HepG2 (cell line): Measurements from ENCODE around the gene ZBTB45. TPM values are rescaled to one million over a fixed set of nuclear protein-coding genes. Genes with fewer than 3 reads are reported as not detected.

Source experiments
- ATF1 ChIP-seq: IDR thresholded peaks from 2 replicates; pipeline ENCODE4 v1.6.1; 2016; ENCODE audit warnings: mild to moderate bottlenecking, control low read depth
- CREB1 ChIP-seq, 2 experiments: fragments of 450-650 bp in 1 of 2; IDR thresholded peaks; 2 replicates each; pipeline ENCODE4 v1.6.1; 2016 to 2017; ENCODE audit warnings: control low read depth in 1 of 2, mild to moderate bottlenecking in 1 of 2, missing compliant biosample characterization in 1 of 2, missing genetic modification characterization in 1 of 2
- CREM ChIP-seq, 2 experiments: sonication (generic) in 1 of 2; formaldehyde crosslinking in 1 of 2; IDR thresholded peaks; 2 replicates each; pipeline versions ENCODE4 v1.4.0 to v1.6.1; 2016 to 2020; ENCODE audit warnings: antibody characterized with exemption in 1 of 2, mild to moderate bottlenecking in 1 of 2, missing genetic modification reagents in 1 of 2
- FOXO1 ChIP-seq: sonication (generic); formaldehyde crosslinking; IDR thresholded peaks from 2 replicates; pipeline ENCODE4 v1.4.0; 2020; ENCODE audit warnings: missing genetic modification reagents
- MEF2D ChIP-seq: sonication (generic); formaldehyde crosslinking; IDR thresholded peaks from 2 replicates; pipeline ENCODE4 v1.5.1; 2020; ENCODE audit warnings: mild to moderate bottlenecking, missing genetic modification reagents
- MIXL1 ChIP-seq: IDR thresholded peaks from 2 replicates; pipeline ENCODE4 v1.6.1; 2016
- MTA1 ChIP-seq: sonication (generic); formaldehyde crosslinking; IDR thresholded peaks from 2 replicates; pipeline ENCODE4 v1.4.0; 2020; ENCODE audit warnings: missing genetic modification reagents, mild to moderate bottlenecking, borderline replicate concordance
- SETDB1 ChIP-seq: sonication (generic); formaldehyde crosslinking; IDR thresholded peaks from 2 replicates; pipeline ENCODE4 v1.5.1; 2020; ENCODE audit warnings: missing genetic modification reagents, mild to moderate bottlenecking, borderline replicate concordance
- THYN1 ChIP-seq: sonication (generic); formaldehyde crosslinking; IDR thresholded peaks from 2 replicates; pipeline ENCODE4 v1.8.1; 2023; ENCODE audit warnings: low read depth, mild to moderate bottlenecking, moderate library complexity, missing genetic modification reagents, borderline replicate concordance
- ZNF12 ChIP-seq: sonication (generic); formaldehyde crosslinking; IDR thresholded peaks from 2 replicates; pipeline ENCODE4 v1.5.0; 2020; ENCODE audit warnings: missing genetic modification reagents
- ZNF329 ChIP-seq: sonication (generic); formaldehyde crosslinking; IDR thresholded peaks from 2 replicates; pipeline ENCODE4 v1.9.0; 2021; ENCODE audit warnings: low read depth, mild to moderate bottlenecking, missing genetic modification reagents
- ZNF331 ChIP-seq: sonication (generic); formaldehyde crosslinking; IDR thresholded peaks from 2 replicates; pipeline ENCODE4 v1.4.0; 2020; ENCODE audit warnings: missing genetic modification reagents
- ZNF546 ChIP-seq: sonication (generic); formaldehyde crosslinking; conservative IDR thresholded peaks from 2 replicates; pipeline ENCODE4 v1.8.1; 2023; ENCODE audit warnings: mild to moderate bottlenecking, missing genetic modification reagents
- ZNF557 ChIP-seq: sonication (generic); formaldehyde crosslinking; IDR thresholded peaks from 2 replicates; pipeline ENCODE4 v1.4.0; 2020; ENCODE audit warnings: missing genetic modification reagents
- ZNF615 ChIP-seq: sonication (generic); formaldehyde crosslinking; IDR thresholded peaks from 2 replicates; pipeline ENCODE4 v1.5.0; 2020; ENCODE audit warnings: mild to moderate bottlenecking, missing genetic modification reagents, borderline replicate concordance
- ZNF75D ChIP-seq: sonication (generic); formaldehyde crosslinking; IDR thresholded peaks from 2 replicates; pipeline ENCODE4 v1.8.1; 2023; ENCODE audit warnings: missing genetic modification reagents, mild to moderate bottlenecking, borderline replicate concordance
- polyA plus RNA-seq, 8 experiments: library from polyadenylated mRNA; depleted of rRNA in 3 of 8; stranded (reverse) in 7 of 8; unstranded in 1 of 8; fragments of >200 nt; fragmentation: Illumina TruSeq in 4 of 8; extraction: Trizol in 4 of 8; gene quantifications; 2 replicates each; pipeline versions ENCODE4 v1.2.1 to v1.2.3, GENCODE V29; 2011 to 2016; ENCODE audit warnings: low read depth in 4 of 8, missing spikeins in 1 of 8, mixed read lengths in 1 of 8; ENCODE audit not compliant: insufficient read depth in 1 of 8
- total RNA-seq, 5 experiments: library from RNA; depleted of rRNA; stranded (reverse); fragments of >200 nt; fragmentation: Illumina TruSeq; extraction: Trizol; gene quantifications; 2 replicates each; pipeline ENCODE4 v1.2.3, GENCODE V29; 2016; ENCODE audit warnings: low read depth in 1 of 5
- TF ChIP-seq, protein P1 (sequence below): sonication (generic); formaldehyde crosslinking; IDR thresholded peaks from 2 replicates; pipeline ENCODE4 v1.5.1; 2020; ENCODE audit warnings: mild to moderate bottlenecking, missing genetic modification reagents
- TF ChIP-seq, protein P2 (sequence below): sonication (generic); formaldehyde crosslinking; IDR thresholded peaks from 2 replicates; pipeline ENCODE4 v1.8.0; 2023; ENCODE audit warnings: mild to moderate bottlenecking, missing genetic modification reagents
- TF ChIP-seq, protein P3 (sequence below): sonication (generic); formaldehyde crosslinking; IDR thresholded peaks from 2 replicates; pipeline ENCODE4 v1.4.0; 2020; ENCODE audit warnings: missing genetic modification reagents, borderline replicate concordance

Gene ZBTB45
- total and polyA plus RNA-seq, 2 of the 13 experiments (the other 11 are each of a cell fraction or from before 2014, with no cell fraction given) = 3.0 to 3.7 TPM

DNA sequence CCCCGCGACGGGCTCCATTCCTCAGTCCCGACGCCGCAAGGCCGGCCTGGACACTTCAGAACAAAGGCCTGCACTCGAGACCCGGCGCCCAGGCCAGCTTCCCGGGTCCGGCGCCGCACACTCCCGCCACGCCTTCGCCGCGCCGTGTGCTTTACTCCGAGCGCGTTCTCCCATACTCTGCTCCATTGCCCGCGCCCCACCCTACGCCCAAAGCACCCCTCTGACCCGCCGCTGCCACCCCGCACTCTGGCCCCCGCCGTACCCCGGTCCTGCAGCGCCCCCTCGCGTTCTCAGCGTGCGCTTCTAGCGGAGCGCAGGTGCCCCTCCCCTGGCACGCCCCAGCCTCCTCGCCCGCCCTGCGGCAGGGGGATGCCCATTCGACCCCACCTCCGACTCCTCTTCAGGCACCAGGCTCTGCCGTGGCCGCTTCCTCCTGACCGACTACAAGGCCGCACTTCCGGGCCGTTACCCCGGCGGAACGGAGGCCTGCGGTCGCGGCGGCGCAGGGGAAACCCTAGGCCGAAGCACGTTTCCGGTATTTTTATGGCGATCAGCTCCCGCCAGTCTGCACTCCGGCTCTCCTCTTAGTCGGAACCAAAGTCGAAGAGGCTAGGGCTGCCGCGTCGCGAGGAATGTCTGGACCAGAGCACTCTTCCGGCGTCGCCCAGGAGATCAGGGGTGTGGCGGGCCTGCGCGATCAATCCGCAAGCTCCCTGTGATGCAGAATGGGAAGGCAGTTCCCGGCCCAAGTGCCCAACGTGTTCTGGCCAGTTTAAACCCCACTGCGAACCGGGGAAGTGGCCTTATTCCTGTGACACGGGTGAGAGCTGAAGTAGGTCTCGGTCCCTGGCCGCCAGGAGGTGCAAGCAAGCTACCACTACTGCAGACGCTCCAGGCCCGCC lies at the start of gene ZBTB45 (continued):
- no peak for TF ChIP-seq ZNF557
- peak; percentile 79 for TF ChIP-seq CREB1 (IDR thresholded peaks at IDR 0.05)
- peak; percentile 92 for TF ChIP-seq CREB1 (CRISPR knock-in tag; IDR thresholded peaks at IDR 0.05)
- TF ChIP-seq ATF1 (CRISPR knock-in tag) = peak; percentile 76
- no peak for TF ChIP-seq SETDB1 (CRISPR knock-in tag)
- peak; percentile 92 for TF ChIP-seq CREM (IDR thresholded peaks at IDR 0.05)
- TF ChIP-seq CREM (CRISPR knock-in tag; IDR thresholded peaks at IDR 0.05) = peak; percentile 51; the same call in 1 of the 2 replicates
- peak; percentile 87 for TF ChIP-seq ZNF546 (CRISPR knock-in tag)
- TF ChIP-seq, protein P1, sequence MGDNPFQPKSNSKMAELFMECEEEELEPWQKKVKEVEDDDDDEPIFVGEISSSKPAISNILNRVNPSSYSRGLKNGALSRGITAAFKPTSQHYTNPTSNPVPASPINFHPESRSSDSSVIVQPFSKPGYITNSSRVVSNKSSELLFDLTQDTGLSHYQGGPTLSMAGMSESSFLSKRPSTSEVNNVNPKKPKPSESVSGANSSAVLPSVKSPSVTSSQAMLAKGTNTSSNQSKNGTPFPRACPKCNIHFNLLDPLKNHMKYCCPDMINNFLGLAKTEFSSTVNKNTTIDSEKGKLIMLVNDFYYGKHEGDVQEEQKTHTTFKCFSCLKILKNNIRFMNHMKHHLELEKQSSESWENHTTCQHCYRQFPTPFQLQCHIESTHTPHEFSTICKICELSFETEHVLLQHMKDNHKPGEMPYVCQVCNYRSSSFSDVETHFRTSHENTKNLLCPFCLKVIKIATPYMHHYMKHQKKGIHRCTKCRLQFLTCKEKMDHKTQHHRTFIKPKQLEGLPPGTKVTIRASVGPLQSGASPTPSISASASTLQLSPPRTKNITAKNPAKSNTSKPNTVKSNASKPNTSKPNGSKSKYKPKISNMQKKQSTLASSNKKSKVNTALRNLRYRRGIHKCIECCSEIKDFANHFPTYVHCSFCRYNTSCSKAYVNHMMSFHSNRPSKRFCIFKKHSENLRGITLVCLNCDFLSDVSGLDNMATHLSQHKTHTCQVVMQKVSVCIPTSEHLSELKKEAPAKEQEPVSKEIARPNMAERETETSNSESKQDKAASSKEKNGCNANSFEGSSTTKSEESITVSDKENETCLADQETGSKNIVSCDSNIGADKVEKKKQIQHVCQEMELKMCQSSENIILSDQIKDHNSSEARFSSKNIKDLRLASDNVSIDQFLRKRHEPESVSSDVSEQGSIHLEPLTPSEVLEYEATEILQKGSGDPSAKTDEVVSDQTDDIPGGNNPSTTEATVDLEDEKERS = peak; percentile 92; the same call in 1 of the 2 replicates
- peak; percentile 69; the same call in 1 of the 2 replicates for TF ChIP-seq ZNF75D
- TF ChIP-seq, protein P2, sequence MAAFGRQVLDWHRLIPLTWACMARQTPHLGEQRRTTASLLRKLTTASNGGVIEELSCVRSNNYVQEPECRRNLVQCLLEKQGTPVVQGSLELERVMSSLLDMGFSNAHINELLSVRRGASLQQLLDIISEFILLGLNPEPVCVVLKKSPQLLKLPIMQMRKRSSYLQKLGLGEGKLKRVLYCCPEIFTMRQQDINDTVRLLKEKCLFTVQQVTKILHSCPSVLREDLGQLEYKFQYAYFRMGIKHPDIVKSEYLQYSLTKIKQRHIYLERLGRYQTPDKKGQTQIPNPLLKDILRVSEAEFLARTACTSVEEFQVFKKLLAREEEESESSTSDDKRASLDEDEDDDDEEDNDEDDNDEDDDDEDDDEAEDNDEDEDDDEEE (CRISPR knock-in tag) = no peak
- TF ChIP-seq MIXL1 = peak; percentile 92
- TF ChIP-seq ZNF331 (CRISPR knock-in tag) = peak; percentile 95
- peak; percentile 95 for TF ChIP-seq MTA1 (CRISPR knock-in tag)
- TF ChIP-seq ZNF329 (CRISPR knock-in tag) = no peak
- peak; percentile 93 for TF ChIP-seq MEF2D
- no peak for TF ChIP-seq THYN1
- peak; percentile 59; the same call in 1 of the 2 replicates for TF ChIP-seq ZNF12 (CRISPR knock-in tag)
- peak; percentile 54; the same call in 1 of the 2 replicates for TF ChIP-seq FOXO1 (CRISPR knock-in tag)
- TF ChIP-seq, protein P3, sequence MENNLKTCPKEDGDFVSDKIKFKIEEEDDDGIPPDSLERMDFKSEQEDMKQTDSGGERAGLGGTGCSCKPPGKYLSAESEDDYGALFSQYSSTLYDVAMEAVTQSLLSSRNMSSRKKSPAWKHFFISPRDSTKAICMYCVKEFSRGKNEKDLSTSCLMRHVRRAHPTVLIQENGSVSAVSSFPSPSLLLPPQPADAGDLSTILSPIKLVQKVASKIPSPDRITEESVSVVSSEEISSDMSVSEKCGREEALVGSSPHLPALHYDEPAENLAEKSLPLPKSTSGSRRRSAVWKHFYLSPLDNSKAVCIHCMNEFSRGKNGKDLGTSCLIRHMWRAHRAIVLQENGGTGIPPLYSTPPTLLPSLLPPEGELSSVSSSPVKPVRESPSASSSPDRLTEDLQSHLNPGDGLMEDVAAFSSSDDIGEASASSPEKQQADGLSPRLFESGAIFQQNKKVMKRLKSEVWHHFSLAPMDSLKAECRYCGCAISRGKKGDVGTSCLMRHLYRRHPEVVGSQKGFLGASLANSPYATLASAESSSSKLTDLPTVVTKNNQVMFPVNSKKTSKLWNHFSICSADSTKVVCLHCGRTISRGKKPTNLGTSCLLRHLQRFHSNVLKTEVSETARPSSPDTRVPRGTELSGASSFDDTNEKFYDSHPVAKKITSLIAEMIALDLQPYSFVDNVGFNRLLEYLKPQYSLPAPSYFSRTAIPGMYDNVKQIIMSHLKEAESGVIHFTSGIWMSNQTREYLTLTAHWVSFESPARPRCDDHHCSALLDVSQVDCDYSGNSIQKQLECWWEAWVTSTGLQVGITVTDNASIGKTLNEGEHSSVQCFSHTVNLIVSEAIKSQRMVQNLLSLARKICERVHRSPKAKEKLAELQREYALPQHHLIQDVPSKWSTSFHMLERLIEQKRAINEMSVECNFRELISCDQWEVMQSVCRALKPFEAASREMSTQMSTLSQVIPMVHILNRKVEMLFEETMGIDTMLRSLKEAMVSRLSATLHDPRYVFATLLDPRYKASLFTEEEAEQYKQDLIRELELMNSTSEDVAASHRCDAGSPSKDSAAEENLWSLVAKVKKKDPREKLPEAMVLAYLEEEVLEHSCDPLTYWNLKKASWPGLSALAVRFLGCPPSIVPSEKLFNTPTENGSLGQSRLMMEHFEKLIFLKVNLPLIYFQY = peak; percentile 84; the same call in 1 of the 2 replicates
- no peak for TF ChIP-seq ZNF615 (CRISPR knock-in tag)
- TF ChIP-seq, all 625 proteins: peak for 460
